Neural cell (in vitro differentiated cells): ENCODE measurements around the gene FOXL1. TPM values are rescaled to one million over a fixed set of nuclear protein-coding genes. Genes with fewer than 3 reads are reported as not detected.

Experiments used
- H2AFZ ChIP-seq: fragments of 200-600, 300-800 bp; sonication (generic), shearing (Covaris generic); 2 replicates; pipeline ENCODE4 v1.6.0; 2014; ENCODE audit warnings: low read depth, mild to moderate bottlenecking, antibody characterized with exemption, low read length, moderate library complexity
- H3F3A ChIP-seq: fragments of 200-600 bp; shearing (Covaris generic); 2 replicates; pipeline ENCODE4 v1.6.1; 2016; ENCODE audit warnings: mild to moderate bottlenecking, moderate library complexity, mixed read lengths, antibody characterized with exemption, low read length; ENCODE audit not compliant: insufficient read depth, poor library complexity, severe bottlenecking
- H3K27ac ChIP-seq: fragments of 200-600, 300-800 bp; sonication (generic), shearing (Covaris generic); 2 replicates; pipeline ENCODE4 v1.5.1; 2014; ENCODE audit warnings: mild to moderate bottlenecking, low read length, moderate library complexity
- H3K27me3 ChIP-seq: fragments of 300-800, 200-600 bp; sonication (generic), shearing (Covaris generic); 2 replicates; pipeline ENCODE4 v1.6.0; 2014; ENCODE audit warnings: mild to moderate bottlenecking, low read depth, low read length, moderate library complexity; ENCODE audit not compliant: insufficient read depth
- H3K36me3 ChIP-seq: fragments of 300-800, 200-600 bp; sonication (generic), shearing (Covaris generic); 2 replicates; pipeline ENCODE4 v1.5.1; 2014; ENCODE audit warnings: mild to moderate bottlenecking, antibody characterized with exemption, low read length, moderate library complexity; ENCODE audit not compliant: insufficient read depth
- H3K4me2 ChIP-seq: fragments of 300-800, 200-600 bp; sonication (generic), shearing (Covaris generic); 2 replicates; pipeline ENCODE4 v1.6.0; 2014; ENCODE audit warnings: mild to moderate bottlenecking, low read length
- H3K4me3 ChIP-seq: fragments of 300-800, 200-600 bp; sonication (generic), shearing (Covaris generic); 2 replicates; pipeline ENCODE4 v1.5.1; 2014; ENCODE audit warnings: mild to moderate bottlenecking, low read length, moderate library complexity
- H3K79me2 ChIP-seq: fragments of 200-600 bp; shearing (Covaris generic); replicated peaks from 2 replicates; pipeline ENCODE4 v1.6.0; 2014; ENCODE audit warnings: mild to moderate bottlenecking, low read length, moderate library complexity; ENCODE audit not compliant: insufficient read depth
- H3K9ac ChIP-seq: fragments of 300-800, 200-600 bp; sonication (generic), shearing (Covaris generic); 2 replicates; pipeline ENCODE4 v1.6.1; 2016; ENCODE audit warnings: mild to moderate bottlenecking, low read length, mixed read lengths
- H3K9me2 ChIP-seq: fragments of 200-600 bp; shearing (Covaris generic); 2 replicates; pipeline ENCODE4 v1.6.1; 2016; ENCODE audit warnings: mild to moderate bottlenecking, low read length, mixed read lengths; ENCODE audit not compliant: insufficient read depth
- H3K9me3 ChIP-seq: fragments of 200-600, 300-800 bp; sonication (generic), shearing (Covaris generic); 2 replicates; pipeline ENCODE4 v1.6.1; 2016; ENCODE audit warnings: mild to moderate bottlenecking, mixed run types, low read length, moderate library complexity, mixed read lengths
- H4K20me1 ChIP-seq: fragments of 200-600 bp; shearing (Covaris generic); 2 replicates; pipeline ENCODE4 v1.6.1; 2016; ENCODE audit warnings: mild to moderate bottlenecking, mixed run types; ENCODE audit not compliant: insufficient read depth
- EP300 ChIP-seq: fragments of 450-650 bp; conservative IDR thresholded peaks from 2 replicates; pipeline ENCODE4 v1.6.1; 2014; ENCODE audit warnings: antibody characterized with exemption, mild to moderate bottlenecking, moderate library complexity; ENCODE audit not compliant: poor library complexity, severe bottlenecking
- EZH2 ChIP-seq: fragments of 200-600, 300-800 bp; shearing (Covaris generic), sonication (generic); IDR thresholded peaks from 2 replicates; pipeline ENCODE4 v1.6.1; 2014; ENCODE audit warnings: antibody characterized with exemption, low read length, borderline replicate concordance, mild to moderate bottlenecking; ENCODE audit not compliant: insufficient read depth, poor library complexity, severe bottlenecking
- MXI1 ChIP-seq: fragments of 450-650 bp; conservative IDR thresholded peaks from 2 replicates; pipeline ENCODE4 v1.6.1; 2014; ENCODE audit warnings: antibody characterized with exemption, mild to moderate bottlenecking; ENCODE audit not compliant: poor library complexity, severe bottlenecking
- POLR2AphosphoS5 ChIP-seq: IDR thresholded peaks from 2 replicates; pipeline ENCODE4 v1.6.1; 2012
- RAD21 ChIP-seq: fragments of 450-650 bp; conservative IDR thresholded peaks from 2 replicates; pipeline ENCODE4 v1.6.1; 2014; ENCODE audit warnings: antibody characterized with exemption, mild to moderate bottlenecking, moderate library complexity
- SMC3 ChIP-seq: fragments of 450-650 bp; conservative IDR thresholded peaks from 2 replicates; pipeline ENCODE4 v1.6.1; 2014; ENCODE audit warnings: antibody characterized with exemption, mild to moderate bottlenecking, moderate library complexity; ENCODE audit not compliant: poor library complexity
- TAF1 ChIP-seq: IDR thresholded peaks from 2 replicates; pipeline ENCODE4 v1.6.1; 2012; ENCODE audit warnings: low read depth
- polyA plus RNA-seq: library from polyadenylated mRNA; depleted of rRNA; stranded (reverse); fragments of >200 nt; gene quantifications from 2 replicates; pipeline ENCODE4 v1.2.3, GENCODE V29; 2014
- TF ChIP-seq, protein P1 (sequence below): IDR thresholded peaks from 2 replicates; pipeline ENCODE4 v1.6.1; 2012; ENCODE audit warnings: borderline replicate concordance
- TF ChIP-seq, protein P2 (sequence below): fragments of 450-650 bp; IDR thresholded peaks from 2 replicates; pipeline ENCODE4 v1.5.1; 2014; ENCODE audit warnings: antibody characterized with exemption, mild to moderate bottlenecking, moderate library complexity; ENCODE audit not compliant: poor library complexity, severe bottlenecking

The FOXL1 gene
- polyA plus RNA-seq, 1 donor from 2014 or later, result 0.07 TPM

DNA sequence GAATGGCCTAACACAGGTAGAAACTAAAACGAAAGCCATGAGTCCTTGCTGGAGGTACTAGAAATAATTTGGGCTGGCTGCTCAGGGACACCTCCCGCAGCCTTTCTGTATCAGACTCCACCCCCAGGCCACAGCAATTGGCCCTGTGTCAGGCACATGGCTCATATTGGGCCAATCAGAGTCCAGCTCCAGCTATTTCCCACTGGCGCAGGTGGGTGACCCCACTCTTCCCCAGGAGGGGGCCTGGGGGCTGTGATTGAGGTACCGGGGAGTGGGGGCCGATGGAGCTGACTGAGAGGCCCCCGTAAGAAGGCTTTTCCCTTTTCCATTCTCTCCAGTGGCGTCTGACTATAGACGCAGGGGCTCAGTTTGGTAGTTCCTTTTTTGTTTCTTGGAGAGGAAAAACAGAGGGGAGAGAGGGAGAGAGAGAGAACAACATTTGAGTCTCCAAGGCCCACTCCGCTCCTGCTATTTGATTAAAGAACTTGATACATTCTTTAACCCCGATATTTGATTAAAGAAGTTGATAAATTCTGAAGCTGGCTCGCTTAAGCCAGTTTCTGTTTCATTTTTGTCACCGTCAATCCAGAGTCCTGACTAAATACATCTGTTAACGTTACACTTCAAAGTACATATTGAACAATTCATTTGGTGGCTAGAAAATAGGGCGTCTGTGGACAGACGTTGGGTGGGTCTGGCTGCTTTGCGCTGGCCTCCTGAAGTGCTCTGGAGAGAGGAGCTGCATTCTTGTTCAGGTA, 26.3 kb downstream of the FOXL1 start:
- H2AFZ ChIP-seq, result no peak overlapping the region
- H3K9me3 ChIP-seq, result no peaks in the 10 kb centered on the region
- H3K27ac ChIP-seq, result no peak overlapping the region
- no peak overlapping the region for H3K9ac ChIP-seq
- H3K79me2 ChIP-seq, result no peaks in the 10 kb centered on the region
- no peaks in the 10 kb centered on the region for H3K36me3 ChIP-seq
- H3F3A ChIP-seq, result no peaks in the 10 kb centered on the region
- no peak for TF ChIP-seq RAD21
- TF ChIP-seq, protein P1, sequence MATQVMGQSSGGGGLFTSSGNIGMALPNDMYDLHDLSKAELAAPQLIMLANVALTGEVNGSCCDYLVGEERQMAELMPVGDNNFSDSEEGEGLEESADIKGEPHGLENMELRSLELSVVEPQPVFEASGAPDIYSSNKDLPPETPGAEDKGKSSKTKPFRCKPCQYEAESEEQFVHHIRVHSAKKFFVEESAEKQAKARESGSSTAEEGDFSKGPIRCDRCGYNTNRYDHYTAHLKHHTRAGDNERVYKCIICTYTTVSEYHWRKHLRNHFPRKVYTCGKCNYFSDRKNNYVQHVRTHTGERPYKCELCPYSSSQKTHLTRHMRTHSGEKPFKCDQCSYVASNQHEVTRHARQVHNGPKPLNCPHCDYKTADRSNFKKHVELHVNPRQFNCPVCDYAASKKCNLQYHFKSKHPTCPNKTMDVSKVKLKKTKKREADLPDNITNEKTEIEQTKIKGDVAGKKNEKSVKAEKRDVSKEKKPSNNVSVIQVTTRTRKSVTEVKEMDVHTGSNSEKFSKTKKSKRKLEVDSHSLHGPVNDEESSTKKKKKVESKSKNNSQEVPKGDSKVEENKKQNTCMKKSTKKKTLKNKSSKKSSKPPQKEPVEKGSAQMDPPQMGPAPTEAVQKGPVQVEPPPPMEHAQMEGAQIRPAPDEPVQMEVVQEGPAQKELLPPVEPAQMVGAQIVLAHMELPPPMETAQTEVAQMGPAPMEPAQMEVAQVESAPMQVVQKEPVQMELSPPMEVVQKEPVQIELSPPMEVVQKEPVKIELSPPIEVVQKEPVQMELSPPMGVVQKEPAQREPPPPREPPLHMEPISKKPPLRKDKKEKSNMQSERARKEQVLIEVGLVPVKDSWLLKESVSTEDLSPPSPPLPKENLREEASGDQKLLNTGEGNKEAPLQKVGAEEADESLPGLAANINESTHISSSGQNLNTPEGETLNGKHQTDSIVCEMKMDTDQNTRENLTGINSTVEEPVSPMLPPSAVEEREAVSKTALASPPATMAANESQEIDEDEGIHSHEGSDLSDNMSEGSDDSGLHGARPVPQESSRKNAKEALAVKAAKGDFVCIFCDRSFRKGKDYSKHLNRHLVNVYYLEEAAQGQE, result no peak
- TF ChIP-seq POLR2AphosphoS5, result no peak
- no peak for TF ChIP-seq EZH2
- no peak for TF ChIP-seq TAF1
- TF ChIP-seq, protein P2, sequence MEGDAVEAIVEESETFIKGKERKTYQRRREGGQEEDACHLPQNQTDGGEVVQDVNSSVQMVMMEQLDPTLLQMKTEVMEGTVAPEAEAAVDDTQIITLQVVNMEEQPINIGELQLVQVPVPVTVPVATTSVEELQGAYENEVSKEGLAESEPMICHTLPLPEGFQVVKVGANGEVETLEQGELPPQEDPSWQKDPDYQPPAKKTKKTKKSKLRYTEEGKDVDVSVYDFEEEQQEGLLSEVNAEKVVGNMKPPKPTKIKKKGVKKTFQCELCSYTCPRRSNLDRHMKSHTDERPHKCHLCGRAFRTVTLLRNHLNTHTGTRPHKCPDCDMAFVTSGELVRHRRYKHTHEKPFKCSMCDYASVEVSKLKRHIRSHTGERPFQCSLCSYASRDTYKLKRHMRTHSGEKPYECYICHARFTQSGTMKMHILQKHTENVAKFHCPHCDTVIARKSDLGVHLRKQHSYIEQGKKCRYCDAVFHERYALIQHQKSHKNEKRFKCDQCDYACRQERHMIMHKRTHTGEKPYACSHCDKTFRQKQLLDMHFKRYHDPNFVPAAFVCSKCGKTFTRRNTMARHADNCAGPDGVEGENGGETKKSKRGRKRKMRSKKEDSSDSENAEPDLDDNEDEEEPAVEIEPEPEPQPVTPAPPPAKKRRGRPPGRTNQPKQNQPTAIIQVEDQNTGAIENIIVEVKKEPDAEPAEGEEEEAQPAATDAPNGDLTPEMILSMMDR, result no peak
- TF ChIP-seq MXI1, result no peak
- TF ChIP-seq SMC3, result no peak
- TF ChIP-seq EP300, result no peak
- H3K4me2 ChIP-seq, result no peak overlapping the region
- no peaks in the 10 kb centered on the region for H4K20me1 ChIP-seq
- H3K4me3 ChIP-seq, result no peak overlapping the region
- H3K9me2 ChIP-seq, result no peaks in the 10 kb centered on the region
- no peaks in the 10 kb centered on the region for H3K27me3 ChIP-seq

DNA sequence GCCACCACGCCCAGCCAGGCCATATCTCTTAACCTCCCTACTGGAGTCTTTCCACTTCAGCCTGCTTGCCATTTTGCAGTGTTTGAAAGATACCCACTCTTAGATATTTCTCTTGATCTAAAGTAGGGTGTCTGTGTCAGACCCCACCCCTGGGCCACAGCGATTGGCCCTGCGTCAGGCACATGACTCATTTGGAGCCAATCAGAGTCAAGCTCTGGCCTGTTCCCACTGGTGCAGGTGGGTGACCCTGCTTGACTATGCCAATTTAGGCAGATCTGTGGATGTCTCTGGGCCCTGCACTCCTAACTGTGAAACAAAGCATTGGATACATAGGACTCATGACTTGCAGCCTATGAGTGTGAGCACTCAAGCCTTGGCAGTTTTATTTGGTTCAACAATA, 27.6 kb downstream of the FOXL1 start:
- no peaks in the 10 kb centered on the region for H3K36me3 ChIP-seq
- no peaks in the 10 kb centered on the region for H4K20me1 ChIP-seq
- no peak overlapping the region for H3K4me3 ChIP-seq
- H3K79me2 ChIP-seq, result no peaks in the 10 kb centered on the region
- H3K9ac ChIP-seq, result no peak overlapping the region
- TF ChIP-seq POLR2AphosphoS5, result no peak
- TF ChIP-seq EP300, result no peak
- no peak for TF ChIP-seq SMC3
- TF ChIP-seq, protein P1, result no peak
- TF ChIP-seq EZH2, result no peak
- TF ChIP-seq, protein P2, result no peak
- TF ChIP-seq MXI1, result no peak
- no peak for TF ChIP-seq RAD21
- no peak for TF ChIP-seq TAF1
- H2AFZ ChIP-seq, result no peak overlapping the region
- H3F3A ChIP-seq, result no peaks in the 10 kb centered on the region
- H3K27me3 ChIP-seq, result no peaks in the 10 kb centered on the region
- no peak overlapping the region for H3K4me2 ChIP-seq
- H3K9me2 ChIP-seq, result no peaks in the 10 kb centered on the region
- no peaks in the 10 kb centered on the region for H3K9me3 ChIP-seq
- H3K27ac ChIP-seq, result no peak overlapping the region
